Measurements from ENCODE around the gene GPBP1L1.
A peak's percentile ranks its signal among the peaks of the same experiment; 100 is the strongest.

GPBP1L1 gene

GRCh38 chr1:45589861-45590260, 96.5 kb downstream of the GPBP1L1 start:
- Histone ChIP-seq H3K4me2 (ENCODE audit: insufficient read depth, low read length, poor library complexity, severe bottlenecking) (no peak overlapping the region), H3K18ac (ENCODE audit: low read length) (no peak overlapping the region), H3K9me3 (replicated peaks in 1 of 2; ENCODE audit: control insufficient read depth in 2 of 2, insufficient read depth in 1 of 2, low read depth in 1 of 2, low read length in 2 of 2) (no peaks in the 10 kb centered on the region), H4K8ac (ENCODE audit: low read depth, low read length) (no peak overlapping the region), H3K27ac (replicated peaks; ENCODE audit: low read length) (no peak overlapping the region), H3K36me3 (replicated peaks in 1 of 2; ENCODE audit: control insufficient read depth in 2 of 2, insufficient read depth in 2 of 2, low read length in 2 of 2) (peaks cover 13 to 92% of the 10 kb centered on the region in 2 donors), H3K27me3 (ENCODE audit: control insufficient read depth in 3 of 3, insufficient read depth in 3 of 3, low read depth in 1 of 3, low read length in 3 of 3) (no peaks in the 10 kb centered on the region), H3K23ac (ENCODE audit: low read depth, low read length, poor library complexity) (no peak overlapping the region), H3K79me1 (ENCODE audit: low read depth, low read length) (peaks cover 7% of the 10 kb centered on the region), H3K14ac (ENCODE audit: low read length) (no peak overlapping the region), H2BK15ac (ENCODE audit: low read length) (no peak overlapping the region), H3K4ac (ENCODE audit: low read length) (no peak overlapping the region), H2BK120ac (ENCODE audit: low read depth, low read length) (no peak overlapping the region), H2AK5ac (ENCODE audit: low read depth, low read length) (no peak overlapping the region), H3K4me1 (ENCODE audit: control insufficient read depth in 2 of 2, insufficient read depth in 1 of 2, low read depth in 1 of 2, low read length in 2 of 2) (peaks cover 2 to 10% of the 10 kb centered on the region in 2 donors), H2AFZ (ENCODE audit: low read length) (no peak overlapping the region), H4K91ac (ENCODE audit: low read depth, low read length, poor library complexity) (no peak overlapping the region), H3K9ac (ENCODE audit: low read depth, low read length, poor library complexity) (no peak overlapping the region), H2BK12ac (ENCODE audit: low read length) (no peak overlapping the region), H3K4me3 (ENCODE audit: low read length in 2 of 2) (no peak overlapping the region), H2BK5ac (ENCODE audit: low read length) (no peak overlapping the region)
- no CpG with 5 or more reads among the region's 1 CpG for WGBS, 2 donors (ENCODE audit: extremely low coverage in 2 of 2, insufficient read length in 2 of 2, insufficient replicate concordance in 1 of 2)
- DNase-seq (ENCODE audit: low spot score), result no peak

DNA sequence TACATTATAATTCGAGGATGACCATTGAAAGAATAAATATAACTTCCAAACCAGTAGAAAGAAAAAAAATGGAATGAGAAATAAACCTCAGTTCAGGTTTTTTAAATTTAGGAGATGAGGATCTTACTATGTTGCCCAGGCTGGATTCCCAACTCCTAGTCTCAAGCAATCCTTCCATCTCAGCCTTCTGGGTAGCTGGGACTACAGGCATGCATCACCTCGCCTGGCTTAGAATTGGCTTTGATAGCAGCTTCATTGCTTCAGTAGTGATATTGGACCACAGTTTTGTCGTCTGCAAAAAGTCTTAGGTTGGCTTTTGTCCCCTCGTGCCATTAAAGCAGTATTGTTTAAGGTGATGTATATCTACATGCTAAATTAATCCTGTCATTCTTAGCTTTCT, 99.6 kb downstream of the GPBP1L1 start:
- H3K27me3 ChIP-seq (ENCODE audit: control insufficient read depth in 3 of 3, insufficient read depth in 3 of 3, low read depth in 1 of 3, low read length in 3 of 3), result no peaks in the 10 kb centered on the region
- no peak overlapping the region for H3K4me3 ChIP-seq (ENCODE audit: low read length in 2 of 2)
- peaks cover 5 to 62% of the 10 kb centered on the region in 2 donors for H3K36me3 ChIP-seq (replicated peaks in 1 of 2; ENCODE audit: control insufficient read depth in 2 of 2, insufficient read depth in 2 of 2, low read length in 2 of 2)

GRCh38 chr1:45585496-45586075, 100.7 kb downstream of the GPBP1L1 start:
- Histone ChIP-seq H2BK12ac (ENCODE audit: low read length) (no peak overlapping the region), H3K36me3 (replicated peaks in 1 of 2; ENCODE audit: control insufficient read depth in 2 of 2, insufficient read depth in 2 of 2, low read length in 2 of 2) (peaks cover 2 to 51% of the 10 kb centered on the region in 2 donors), H3K4me3 (ENCODE audit: low read length in 2 of 2) (peak overlapping the region; percentile 70 to 100), H2BK15ac (ENCODE audit: low read length) (no peak overlapping the region), H3K4ac (ENCODE audit: low read length) (no peak overlapping the region), H3K23ac (ENCODE audit: low read depth, low read length, poor library complexity) (no peak overlapping the region), H3K9ac (ENCODE audit: low read depth, low read length, poor library complexity) (no peak overlapping the region), H3K14ac (ENCODE audit: low read length) (no peak overlapping the region), H3K27me3 (ENCODE audit: control insufficient read depth in 3 of 3, insufficient read depth in 3 of 3, low read depth in 1 of 3, low read length in 3 of 3) (no peaks in the 10 kb centered on the region), H2BK5ac (ENCODE audit: low read length) (no peak overlapping the region), H2BK120ac (ENCODE audit: low read depth, low read length) (no peak overlapping the region), H3K79me1 (ENCODE audit: low read depth, low read length) (peaks cover 7% of the 10 kb centered on the region), H3K27ac (replicated peaks; ENCODE audit: low read length) (no peak overlapping the region), H4K91ac (ENCODE audit: low read depth, low read length, poor library complexity) (no peak overlapping the region), H2AK5ac (ENCODE audit: low read depth, low read length) (no peak overlapping the region), H4K8ac (ENCODE audit: low read depth, low read length) (no peak overlapping the region), H2AFZ (ENCODE audit: low read length) (no peak overlapping the region), H3K4me2 (ENCODE audit: insufficient read depth, low read length, poor library complexity, severe bottlenecking) (peak overlapping the region; percentile 59), H3K18ac (ENCODE audit: low read length) (no peak overlapping the region), H3K9me3 (replicated peaks in 1 of 2; ENCODE audit: control insufficient read depth in 2 of 2, insufficient read depth in 1 of 2, low read depth in 1 of 2, low read length in 2 of 2) (no peaks in the 10 kb centered on the region), H3K4me1 (ENCODE audit: control insufficient read depth in 2 of 2, insufficient read depth in 1 of 2, low read depth in 1 of 2, low read length in 2 of 2) (peaks cover 2 to 10% of the 10 kb centered on the region in 2 donors)
- WGBS, 2 donors (ENCODE audit: extremely low coverage in 2 of 2, insufficient read length in 2 of 2, insufficient replicate concordance in 1 of 2), result no CpG with 5 or more reads among the region's 7 CpGs
- no peak for DNase-seq (ENCODE audit: low spot score)

More for the DNA sequence above, 99.6 kb downstream of the GPBP1L1 start:
- no peak overlapping the region for H2AK5ac ChIP-seq (ENCODE audit: low read depth, low read length)
- DNase-seq (ENCODE audit: low spot score), result no peak
- H2BK15ac ChIP-seq (ENCODE audit: low read length), result no peak overlapping the region
- no peak overlapping the region for H3K23ac ChIP-seq (ENCODE audit: low read depth, low read length, poor library complexity)
- no peak overlapping the region for H3K14ac ChIP-seq (ENCODE audit: low read length)
- H2AFZ ChIP-seq (ENCODE audit: low read length), result no peak overlapping the region
- no peak overlapping the region for H3K27ac ChIP-seq (replicated peaks; ENCODE audit: low read length)
- no peak overlapping the region for H3K9ac ChIP-seq (ENCODE audit: low read depth, low read length, poor library complexity)
- H3K4me2 ChIP-seq (ENCODE audit: insufficient read depth, low read length, poor library complexity, severe bottlenecking), result no peak overlapping the region
- H2BK120ac ChIP-seq (ENCODE audit: low read depth, low read length), result no peak overlapping the region
- no peak overlapping the region for H4K91ac ChIP-seq (ENCODE audit: low read depth, low read length, poor library complexity)
- no peak overlapping the region for H2BK12ac ChIP-seq (ENCODE audit: low read length)
- no peak overlapping the region for H3K4ac ChIP-seq (ENCODE audit: low read length)
- H4K8ac ChIP-seq (ENCODE audit: low read depth, low read length), result no peak overlapping the region
- H2BK5ac ChIP-seq (ENCODE audit: low read length), result no peak overlapping the region
- no peaks in the 10 kb centered on the region for H3K9me3 ChIP-seq (replicated peaks in 1 of 2; ENCODE audit: control insufficient read depth in 2 of 2, insufficient read depth in 1 of 2, low read depth in 1 of 2, low read length in 2 of 2)
- WGBS, 2 donors (ENCODE audit: extremely low coverage in 2 of 2, insufficient read length in 2 of 2, insufficient replicate concordance in 1 of 2), result no CpG with 5 or more reads among the region's 4 CpGs
- H3K4me1 ChIP-seq (ENCODE audit: control insufficient read depth in 2 of 2, insufficient read depth in 1 of 2, low read depth in 1 of 2, low read length in 2 of 2), result peaks cover 2 to 10% of the 10 kb centered on the region in 2 donors
- peaks cover 7% of the 10 kb centered on the region for H3K79me1 ChIP-seq (ENCODE audit: low read depth, low read length)
- H3K18ac ChIP-seq (ENCODE audit: low read length), result no peak overlapping the region

GRCh38 chr1:45585110-45585426, 101.3 kb downstream of the GPBP1L1 start:
- Histone ChIP-seq H4K91ac (ENCODE audit: low read depth, low read length, poor library complexity) (no peak overlapping the region), H3K36me3 (replicated peaks in 1 of 2; ENCODE audit: control insufficient read depth in 2 of 2, insufficient read depth in 2 of 2, low read length in 2 of 2) (peaks cover 2 to 45% of the 10 kb centered on the region in 2 donors), H3K4me2 (ENCODE audit: insufficient read depth, low read length, poor library complexity, severe bottlenecking) (peak overlapping the region; percentile 59), H3K4ac (ENCODE audit: low read length) (no peak overlapping the region), H2BK12ac (ENCODE audit: low read length) (no peak overlapping the region), H2BK15ac (ENCODE audit: low read length) (no peak overlapping the region), H2BK120ac (ENCODE audit: low read depth, low read length) (no peak overlapping the region), H3K27me3 (ENCODE audit: control insufficient read depth in 3 of 3, insufficient read depth in 3 of 3, low read depth in 1 of 3, low read length in 3 of 3) (no peaks in the 10 kb centered on the region), H2AFZ (ENCODE audit: low read length) (no peak overlapping the region), H3K9ac (ENCODE audit: low read depth, low read length, poor library complexity) (peak overlapping the region; percentile 81), H3K4me3 (ENCODE audit: low read length in 2 of 2) (peak overlapping the region; percentile 90 to 100), H3K4me1 (ENCODE audit: control insufficient read depth in 2 of 2, insufficient read depth in 1 of 2, low read depth in 1 of 2, low read length in 2 of 2) (peaks cover 2 to 10% of the 10 kb centered on the region in 2 donors), H3K79me1 (ENCODE audit: low read depth, low read length) (peaks cover 7% of the 10 kb centered on the region), H2AK5ac (ENCODE audit: low read depth, low read length) (no peak overlapping the region), H3K23ac (ENCODE audit: low read depth, low read length, poor library complexity) (no peak overlapping the region), H3K27ac (replicated peaks; ENCODE audit: low read length) (peak overlapping the region; percentile 24), H3K18ac (ENCODE audit: low read length) (no peak overlapping the region), H4K8ac (ENCODE audit: low read depth, low read length) (no peak overlapping the region), H3K9me3 (replicated peaks in 1 of 2; ENCODE audit: control insufficient read depth in 2 of 2, insufficient read depth in 1 of 2, low read depth in 1 of 2, low read length in 2 of 2) (no peaks in the 10 kb centered on the region), H2BK5ac (ENCODE audit: low read length) (no peak overlapping the region), H3K14ac (ENCODE audit: low read length) (no peak overlapping the region)
- no peak for DNase-seq (ENCODE audit: low spot score)
- WGBS, 2 donors (ENCODE audit: extremely low coverage in 2 of 2, insufficient read length in 2 of 2, insufficient replicate concordance in 1 of 2), result no CpG with 5 or more reads among the region's 5 CpGs
